ENCODE data around the gene ICAM3. TPM values are rescaled to one million over a fixed set of nuclear protein-coding genes. Genes with fewer than 3 reads are reported as not detected.

Gene ICAM3
- total RNA-seq, 5 donors from 2014 or later (not counting 1 experiment from before 2014, with no cell fraction given): 167 to 233 (median 183) TPM

GRCh38 chr19:10333758-10334587, 5.5 kb downstream of the ICAM3 start:
- ChIA-PET CTCF (interaction anchor here in 1 of 2 donors (0.6 to 1.9 kb wide), 6 partner anchors 47 to 334 kb away, joined by 3 to 5 read pairs (median 4); partner anchors contain the start of genes ICAM1 and TYK2), POLR2A (interaction anchor here (0.6 kb wide), 5 partner anchors 26 to 301 kb away, joined by 3 to 8 read pairs (median 5); no protein-coding TSS in a partner anchor)
- Histone ChIP-seq H3K9me3 (no peaks in the 10 kb centered on the region), H3K27ac (ENCODE audit: low read length) (peak overlapping the region; percentile 44), H3K36me3 (ENCODE audit: control insufficient read depth in 2 of 2, extremely low read depth in 1 of 2, insufficient read depth in 1 of 2, low read length in 1 of 2) (peaks cover 34 to 40% of the 10 kb centered on the region in 2 donors), H3K4me1 (ENCODE audit: control insufficient read depth in 1 of 2, extremely low read depth in 1 of 2, insufficient read depth in 2 of 2, low read length in 2 of 2) (peaks cover 18 to 66% of the 10 kb centered on the region in 2 experiments), H3K4me3 (ENCODE audit: control insufficient read depth in 1 of 2, extremely low read depth in 1 of 2, low read length in 1 of 2) (peak overlapping the region; percentile 71 to 89), H3K27me3 (replicated peaks in 1 of 2; ENCODE audit: control insufficient read depth in 2 of 2, extremely low read depth in 1 of 2, insufficient read depth in 2 of 2, low read length in 1 of 2) (no peaks in the 10 kb centered on the region)
- DNase-seq: no peak
- Mint-ChIP-seq H3K9me3 (no peaks in the 10 kb centered on the region), H3K4me3 (peak overlapping the region; percentile 92 to 95 (median 93)), H3K36me3 (peaks cover 11% of the 10 kb centered on the region), H3K27me3 (no peaks in the 10 kb centered on the region), H3K27ac (peak overlapping the region; percentile 94 to 97), H3K4me1 (peaks cover 35 to 46% (median 44%) of the 10 kb centered on the region in 3 donors)
- WGBS (ENCODE audit: insufficient coverage): 65% methylated on average over 44 of the region's 44 CpGs
- ATAC-seq (replicated peaks in 1 of 4): peak in 1 of 4 experiments; percentile 0

DNA sequence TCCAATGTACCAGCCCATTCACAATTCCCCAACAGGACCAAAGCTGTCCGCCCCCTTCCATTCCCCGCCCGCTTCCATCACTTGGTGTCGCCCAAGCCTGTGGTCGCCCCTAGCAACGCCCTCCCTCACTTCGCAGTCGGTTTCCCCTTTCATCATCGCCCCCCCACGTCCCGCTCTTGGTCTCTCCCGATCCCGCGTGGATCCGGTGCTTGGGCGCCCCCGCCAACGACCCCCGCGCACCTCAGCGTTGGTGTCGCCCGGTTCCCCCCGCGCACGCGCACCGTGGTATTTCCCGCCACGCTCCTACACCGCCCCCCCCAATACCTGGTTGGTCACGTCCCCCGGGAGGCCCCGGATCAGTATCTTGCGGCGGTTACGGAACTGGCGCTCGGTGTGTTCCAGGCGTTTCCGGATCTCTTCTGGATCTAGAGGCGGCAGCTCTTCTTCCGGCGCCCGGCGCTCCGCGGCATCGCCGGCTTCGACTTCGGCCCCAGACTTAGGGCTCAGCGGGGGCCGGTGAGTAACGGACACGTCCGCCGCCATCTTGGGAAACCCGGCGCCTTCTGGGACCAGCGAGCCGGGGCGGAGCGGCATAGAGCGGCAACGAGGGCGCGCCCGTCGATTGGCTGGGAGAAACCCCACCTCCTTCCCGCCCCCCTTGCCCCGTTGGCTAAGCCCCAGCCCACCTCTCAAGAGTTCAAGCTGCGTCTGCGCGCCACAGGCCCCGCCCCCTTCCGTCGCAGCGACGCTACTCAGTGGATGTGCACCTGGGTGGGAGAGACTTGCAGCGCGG, 6.3 kb downstream of the ICAM3 start, which contains the start of gene RAVER1:
RAVER1 (minus strand) TSS at position 565 of the 793 bp plus-strand sequence; CDS start at position 543, 22 bp downstream.
- POLR2A ChIA-PET: interaction anchor here (0.6 kb wide), 5 partner anchors 26 to 302 kb away, joined by 3 to 8 read pairs (median 5); no protein-coding TSS in a partner anchor
- no peaks in the 10 kb centered on the region for H3K9me3 ChIP-seq
- ATAC-seq (replicated peaks in 1 of 4): peak; percentile 93 to 99 (median 98)
- under 1% methylated on average over 66 of the region's 82 CpGs for WGBS (ENCODE audit: insufficient coverage)
- peaks cover 12 to 58% of the 10 kb centered on the region in 2 experiments for H3K4me1 ChIP-seq (ENCODE audit: control insufficient read depth in 1 of 2, extremely low read depth in 1 of 2, insufficient read depth in 2 of 2, low read length in 2 of 2)
- CTCF ChIA-PET: interaction anchor here in 1 of 2 donors (0.6 to 1.9 kb wide), 6 partner anchors 47 to 333 kb away, joined by 3 to 5 read pairs (median 4); partner anchors contain the start of genes ICAM1 and TYK2
- peak within 1 kb of the TSS; percentile 94 to 97 for H3K27ac Mint-ChIP-seq
- peaks cover 35 to 48% of the 10 kb centered on the region in 2 donors for H3K36me3 ChIP-seq (ENCODE audit: control insufficient read depth in 2 of 2, extremely low read depth in 1 of 2, insufficient read depth in 1 of 2, low read length in 1 of 2)
- peak within 1 kb of the TSS; percentile 72 for H3K27ac ChIP-seq (ENCODE audit: low read length)
- H3K36me3 Mint-ChIP-seq: peaks cover 11% of the 10 kb centered on the region
- peak within 1 kb of the TSS; percentile 71 to 89 for H3K4me3 ChIP-seq (ENCODE audit: control insufficient read depth in 1 of 2, extremely low read depth in 1 of 2, low read length in 1 of 2)
- H3K4me3 Mint-ChIP-seq: peak within 1 kb of the TSS; percentile 92 to 95 (median 93)
- no peaks in the 10 kb centered on the region for H3K27me3 ChIP-seq (replicated peaks in 1 of 2; ENCODE audit: control insufficient read depth in 2 of 2, extremely low read depth in 1 of 2, insufficient read depth in 2 of 2, low read length in 1 of 2)
- DNase-seq: peak; percentile 91 to 100 (median 97)
- no peaks in the 10 kb centered on the region for H3K27me3 Mint-ChIP-seq
- H3K4me1 Mint-ChIP-seq: peaks cover 27 to 38% (median 36%) of the 10 kb centered on the region in 3 donors
- H3K9me3 Mint-ChIP-seq: no peaks in the 10 kb centered on the region

DNA sequence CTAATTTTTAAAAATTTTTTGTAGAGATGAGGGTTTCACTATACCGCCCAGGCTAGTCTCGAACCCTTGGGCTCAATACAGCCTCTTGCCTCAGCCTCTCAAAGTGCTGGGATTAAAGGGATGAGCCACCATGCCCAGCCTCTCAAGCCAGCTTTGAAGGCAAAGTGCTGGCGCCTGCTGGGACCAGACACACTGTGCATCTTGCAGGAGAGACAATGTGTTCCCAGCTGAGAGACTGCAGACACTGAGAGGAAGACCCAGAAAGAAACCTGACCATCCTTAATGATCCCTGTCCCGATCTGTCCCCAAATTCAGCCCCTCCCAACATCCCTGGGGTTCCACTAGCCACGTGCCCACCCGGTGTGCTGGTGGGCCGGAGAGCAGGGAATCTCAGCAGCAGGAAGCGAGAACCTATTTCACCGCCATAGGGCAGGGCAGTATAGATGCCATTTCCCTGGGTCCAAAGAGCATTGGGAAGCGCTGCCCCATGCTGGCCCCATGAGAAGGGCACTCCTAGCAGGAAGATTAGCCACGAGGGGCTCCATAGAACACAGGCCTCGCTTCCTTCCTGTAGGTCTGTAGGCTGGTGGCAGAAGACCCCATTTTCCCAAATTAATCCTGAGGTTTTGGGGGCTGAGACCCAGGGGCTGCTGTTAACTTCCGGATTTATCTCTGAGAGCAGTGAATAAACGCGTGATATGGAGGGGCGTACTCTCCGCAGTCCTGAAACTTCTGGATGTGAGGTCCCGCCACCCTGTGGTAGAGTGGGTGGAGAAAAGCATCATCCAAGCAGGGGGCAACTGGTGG, 7.1 kb downstream of the ICAM3 start:
- CTCF ChIA-PET: interaction anchor here in 1 of 2 donors (0.6 to 1.9 kb wide), 2 partner anchors 33 to 74 kb away, joined by 3 to 5 read pairs; no protein-coding TSS in a partner anchor
- peak overlapping the region; percentile 71 to 89 for H3K4me3 ChIP-seq (ENCODE audit: control insufficient read depth in 1 of 2, extremely low read depth in 1 of 2, low read length in 1 of 2)
- peaks cover 12 to 50% of the 10 kb centered on the region in 2 experiments for H3K4me1 ChIP-seq (ENCODE audit: control insufficient read depth in 1 of 2, extremely low read depth in 1 of 2, insufficient read depth in 2 of 2, low read length in 2 of 2)
- no peaks in the 10 kb centered on the region for H3K9me3 ChIP-seq
- Mint-ChIP-seq H3K4me1 (peaks cover 27 to 36% (median 34%) of the 10 kb centered on the region in 3 donors), H3K27me3 (no peaks in the 10 kb centered on the region), H3K27ac (peak overlapping the region; percentile 94 to 97), H3K9me3 (no peaks in the 10 kb centered on the region), H3K36me3 (peaks cover 11% of the 10 kb centered on the region), H3K4me3 (peak overlapping the region; percentile 92 to 95 (median 93))
- H3K27ac ChIP-seq (ENCODE audit: low read length): peak overlapping the region; percentile 37
- peaks cover 40 to 53% of the 10 kb centered on the region in 2 donors for H3K36me3 ChIP-seq (ENCODE audit: control insufficient read depth in 2 of 2, extremely low read depth in 1 of 2, insufficient read depth in 1 of 2, low read length in 1 of 2)
- ATAC-seq (replicated peaks in 1 of 4): no peak
- no peaks in the 10 kb centered on the region for H3K27me3 ChIP-seq (replicated peaks in 1 of 2; ENCODE audit: control insufficient read depth in 2 of 2, extremely low read depth in 1 of 2, insufficient read depth in 2 of 2, low read length in 1 of 2)
- 70% methylated on average over 10 of the region's 18 CpGs for WGBS (ENCODE audit: insufficient coverage)
- DNase-seq: no peak
- POLR2A ChIA-PET: interaction anchor here in 1 of 2 donors (0.7 kb wide), 1 partner anchor 763 kb away, joined by 3 read pairs; no protein-coding TSS in a partner anchor

GRCh38 chr19:10329555-10329954, 9.9 kb downstream of the ICAM3 start:
- H3K9me3 ChIP-seq: no peaks in the 10 kb centered on the region
- H3K9me3 Mint-ChIP-seq: no peaks in the 10 kb centered on the region
- POLR2A ChIA-PET: no interaction called here

GRCh38 chr19:10328558-10329429, 10.6 kb downstream of the ICAM3 start:
- no peaks in the 10 kb centered on the region for H3K9me3 ChIP-seq
- CTCF ChIA-PET: no interaction called here
- peaks cover 10 to 22% of the 10 kb centered on the region in 2 experiments for H3K4me1 ChIP-seq (ENCODE audit: control insufficient read depth in 1 of 2, extremely low read depth in 1 of 2, insufficient read depth in 2 of 2, low read length in 2 of 2)
- ATAC-seq (replicated peaks in 1 of 4): no peak
- no peaks in the 10 kb centered on the region for H3K27me3 ChIP-seq (replicated peaks in 1 of 2; ENCODE audit: control insufficient read depth in 2 of 2, extremely low read depth in 1 of 2, insufficient read depth in 2 of 2, low read length in 1 of 2)
- POLR2A ChIA-PET: no interaction called here
- Mint-ChIP-seq H3K4me1 (peaks cover 20 to 23% (median 23%) of the 10 kb centered on the region in 3 donors), H3K36me3 (peaks cover 10% of the 10 kb centered on the region), H3K27me3 (no peaks in the 10 kb centered on the region), H3K9me3 (no peaks in the 10 kb centered on the region), H3K4me3 (no peak overlapping the region), H3K27ac (no peak overlapping the region)
- no peak overlapping the region for H3K27ac ChIP-seq (ENCODE audit: low read length)
- peaks cover 29 to 62% of the 10 kb centered on the region in 2 donors for H3K36me3 ChIP-seq (ENCODE audit: control insufficient read depth in 2 of 2, extremely low read depth in 1 of 2, insufficient read depth in 1 of 2, low read length in 1 of 2)
- no peak for DNase-seq
- 97% methylated on average over 39 of the region's 41 CpGs for WGBS (ENCODE audit: insufficient coverage)
- no peak overlapping the region for H3K4me3 ChIP-seq (ENCODE audit: control insufficient read depth in 1 of 2, extremely low read depth in 1 of 2, low read length in 1 of 2)

More at GRCh38 chr19:10329555-10329954, 9.9 kb downstream of the ICAM3 start:
- WGBS (ENCODE audit: insufficient coverage): 96% methylated on average over 12 of the region's 13 CpGs
- Histone ChIP-seq H3K36me3 (ENCODE audit: control insufficient read depth in 2 of 2, extremely low read depth in 1 of 2, insufficient read depth in 1 of 2, low read length in 1 of 2) (peaks cover 29 to 61% of the 10 kb centered on the region in 2 donors), H3K4me1 (ENCODE audit: control insufficient read depth in 1 of 2, extremely low read depth in 1 of 2, insufficient read depth in 2 of 2, low read length in 2 of 2) (peaks cover 12 to 30% of the 10 kb centered on the region in 2 experiments), H3K27me3 (replicated peaks in 1 of 2; ENCODE audit: control insufficient read depth in 2 of 2, extremely low read depth in 1 of 2, insufficient read depth in 2 of 2, low read length in 1 of 2) (no peaks in the 10 kb centered on the region), H3K4me3 (ENCODE audit: control insufficient read depth in 1 of 2, extremely low read depth in 1 of 2, low read length in 1 of 2) (no peak overlapping the region), H3K27ac (ENCODE audit: low read length) (no peak overlapping the region)
- ATAC-seq (replicated peaks in 1 of 4) (no peak), DNase-seq (no peak)
- CTCF ChIA-PET: interaction anchor here in 1 of 2 donors (0.7 kb wide), 1 partner anchor 489 kb away, joined by 3 read pairs; no protein-coding TSS in a partner anchor
- peaks cover 12% of the 10 kb centered on the region for H3K36me3 Mint-ChIP-seq
- no peaks in the 10 kb centered on the region for H3K27me3 Mint-ChIP-seq
- H3K27ac Mint-ChIP-seq: no peak overlapping the region
- no peak overlapping the region for H3K4me3 Mint-ChIP-seq
- peaks cover 21 to 29% (median 26%) of the 10 kb centered on the region in 3 donors for H3K4me1 Mint-ChIP-seq

Data from T-cell (primary cell).